Natural killer cell (primary cell): ENCODE data around the gene CNDP1. TPM values are rescaled to one million over a fixed set of nuclear protein-coding genes. Genes with fewer than 3 reads are reported as not detected.

ENCODE experiments used
- ATAC-seq, 3 donors: fragments of 150-1000 bp in 2 of 3; fragments of 200-7000 bp in 1 of 3; cut with Tn5 transposase; 1 replicate in 1 of 3; 2 replicates in 2 of 3; pipeline ENCODE4 v1.10.0; 2021; ENCODE audit warnings: mild to moderate bottlenecking in 2 of 3, moderate library complexity in 2 of 3
- DNase-seq, 2 donors: peaks; one replicate each; pipeline versions ENCODE4 v3.0.0 to v3.0.0-alpha.2; 2013 to 2021; ENCODE audit warnings: mixed read lengths in 1 of 2
- H3K27ac ChIP-seq: one replicate; pipeline ENCODE4 v1.5.1; 2013; ENCODE audit warnings: mild to moderate bottlenecking, low read length
- H3K27me3 ChIP-seq: one replicate; pipeline ENCODE4 v1.6.1; 2013; ENCODE audit warnings: low read length; ENCODE audit not compliant: control insufficient read depth, insufficient read depth
- H3K36me3 ChIP-seq: one replicate; pipeline ENCODE4 v1.6.1; 2013; ENCODE audit warnings: low read length; ENCODE audit not compliant: control insufficient read depth, insufficient read depth
- H3K4me1 ChIP-seq: one replicate; pipeline ENCODE4 v1.6.1; 2013; ENCODE audit warnings: low read length; ENCODE audit not compliant: control insufficient read depth, insufficient read depth
- H3K4me3 ChIP-seq: one replicate; pipeline ENCODE4 v1.5.1; 2013; ENCODE audit warnings: low read length
- H3K9me3 ChIP-seq: one replicate; pipeline ENCODE4 v1.6.1; 2013; ENCODE audit warnings: low read length; ENCODE audit not compliant: control insufficient read depth, insufficient read depth
- H3K27ac Mint-ChIP-seq, 2 donors: one replicate each; pipeline ENCODE4 v1.8.0; 2022; ENCODE audit warnings: mild to moderate bottlenecking in 2 of 2, mixed read lengths in 2 of 2, moderate library complexity in 1 of 2
- H3K27me3 Mint-ChIP-seq, 2 donors: one replicate each; pipeline ENCODE4 v1.8.0; 2022; ENCODE audit warnings: low read depth in 2 of 2, mixed read lengths in 2 of 2
- H3K36me3 Mint-ChIP-seq: one replicate; pipeline ENCODE4 v1.8.0; 2022; ENCODE audit warnings: mixed read lengths
- H3K4me1 Mint-ChIP-seq, 2 donors: one replicate each; pipeline ENCODE4 v1.8.0; 2022; ENCODE audit warnings: mixed read lengths in 2 of 2
- H3K4me3 Mint-ChIP-seq: one replicate; pipeline ENCODE4 v1.8.0; 2022; ENCODE audit warnings: mild to moderate bottlenecking, moderate library complexity, mixed read lengths
- H3K9me3 Mint-ChIP-seq, 2 donors: one replicate each; pipeline ENCODE4 v1.8.0; 2022; ENCODE audit warnings: mixed read lengths in 2 of 2
- WGBS: methylation state at CpG from one replicate; pipeline ENCODE4 v1.1.7; 2013; ENCODE audit warnings: missing lambda C conversion rate; ENCODE audit not compliant: insufficient coverage; 5-methylcytosine and 5-hydroxymethylcytosine counted together
- intact Hi-C: fragments of 100-400 bp; cut with micrococcal nuclease; formaldehyde crosslinking; loops from one replicate; pipeline ENCODE4 v1.14.2; 2022
- total RNA-seq, 4 donors: library from RNA; stranded (reverse); fragments of 120-200 nt in 1 of 4; gene quantifications; one replicate each; pipeline versions ENCODE4 v1.2.3 to v1.2.4, GENCODE V29; 2013 to 2022
- TF ChIP-seq, protein P1 (sequence below): fragments of 200-600 bp; IDR thresholded peaks from one replicate; pipeline ENCODE4 v1.8.0; 2022; ENCODE audit warnings: antibody characterized with exemption

CNDP1 gene
- total RNA-seq, 3 donors from 2014 or later (not counting 1 experiment from before 2014, with no cell fraction given) = 0.31 to 0.60 (median 0.57) TPM

DNA sequence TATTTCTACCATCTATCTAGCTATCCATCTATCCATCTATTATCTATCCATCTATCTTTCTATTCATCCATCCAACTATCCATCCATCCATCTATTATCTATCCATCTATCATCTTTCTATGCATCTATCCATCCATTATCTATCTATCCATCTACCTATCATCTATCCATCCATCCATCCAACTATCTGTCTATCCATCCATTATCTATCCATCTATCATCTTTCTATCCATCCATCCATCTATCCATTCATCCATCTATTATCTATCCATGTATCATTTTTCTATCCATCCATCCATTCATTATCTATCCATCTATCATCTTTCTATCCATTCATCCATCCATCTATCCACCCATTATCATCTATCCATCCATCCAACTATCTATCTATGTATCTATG, 38.8 kb downstream of the CNDP1 start:
- H3K4me1 ChIP-seq = no peaks in the 10 kb centered on the region
- H3K4me3 ChIP-seq = no peak overlapping the region
- Mint-ChIP-seq H3K27me3 (peaks cover 15 to 27% of the 10 kb centered on the region in 2 donors), H3K36me3 (no peaks in the 10 kb centered on the region), H3K4me1 (no peaks in the 10 kb centered on the region), H3K4me3 (no peak overlapping the region), H3K9me3 (no peaks in the 10 kb centered on the region), H3K27ac (no peak overlapping the region)
- no peaks in the 10 kb centered on the region for H3K9me3 ChIP-seq
- TF ChIP-seq, protein P1, sequence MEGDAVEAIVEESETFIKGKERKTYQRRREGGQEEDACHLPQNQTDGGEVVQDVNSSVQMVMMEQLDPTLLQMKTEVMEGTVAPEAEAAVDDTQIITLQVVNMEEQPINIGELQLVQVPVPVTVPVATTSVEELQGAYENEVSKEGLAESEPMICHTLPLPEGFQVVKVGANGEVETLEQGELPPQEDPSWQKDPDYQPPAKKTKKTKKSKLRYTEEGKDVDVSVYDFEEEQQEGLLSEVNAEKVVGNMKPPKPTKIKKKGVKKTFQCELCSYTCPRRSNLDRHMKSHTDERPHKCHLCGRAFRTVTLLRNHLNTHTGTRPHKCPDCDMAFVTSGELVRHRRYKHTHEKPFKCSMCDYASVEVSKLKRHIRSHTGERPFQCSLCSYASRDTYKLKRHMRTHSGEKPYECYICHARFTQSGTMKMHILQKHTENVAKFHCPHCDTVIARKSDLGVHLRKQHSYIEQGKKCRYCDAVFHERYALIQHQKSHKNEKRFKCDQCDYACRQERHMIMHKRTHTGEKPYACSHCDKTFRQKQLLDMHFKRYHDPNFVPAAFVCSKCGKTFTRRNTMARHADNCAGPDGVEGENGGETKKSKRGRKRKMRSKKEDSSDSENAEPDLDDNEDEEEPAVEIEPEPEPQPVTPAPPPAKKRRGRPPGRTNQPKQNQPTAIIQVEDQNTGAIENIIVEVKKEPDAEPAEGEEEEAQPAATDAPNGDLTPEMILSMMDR = no peak
- ATAC-seq = no peak
- intact Hi-C loops = no loop called here
- no peak overlapping the region for H3K27ac ChIP-seq
- no peaks in the 10 kb centered on the region for H3K27me3 ChIP-seq
- no peak for DNase-seq
- H3K36me3 ChIP-seq = no peaks in the 10 kb centered on the region

DNA sequence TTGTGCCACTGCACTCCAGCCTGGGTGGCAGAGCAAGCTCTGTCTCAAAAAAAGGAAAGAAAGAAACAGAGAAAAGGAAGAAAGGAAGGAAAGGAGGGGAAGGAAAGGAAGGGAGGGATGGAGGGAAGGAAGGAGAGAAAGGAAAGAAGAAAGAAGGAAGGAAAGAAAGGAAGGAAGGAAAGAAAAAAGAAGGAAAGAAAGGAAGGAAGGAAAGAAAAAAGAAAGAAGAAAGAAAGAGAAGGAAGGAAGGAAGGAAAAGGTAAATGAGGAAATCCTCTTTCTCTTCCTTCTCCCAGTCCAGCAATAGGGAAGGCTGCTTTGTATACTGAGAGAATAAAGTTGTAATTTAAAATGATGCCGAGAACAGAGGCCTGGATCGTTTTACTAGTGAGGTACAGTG, 40.6 kb downstream of the CNDP1 start:
- TF ChIP-seq, protein P1 = no peak
- Histone ChIP-seq H3K4me1 (no peaks in the 10 kb centered on the region), H3K9me3 (no peaks in the 10 kb centered on the region), H3K27ac (no peak overlapping the region), H3K36me3 (no peaks in the 10 kb centered on the region), H3K27me3 (no peaks in the 10 kb centered on the region), H3K4me3 (no peak overlapping the region)
- no peaks in the 10 kb centered on the region for H3K9me3 Mint-ChIP-seq
- no peak overlapping the region for H3K27ac Mint-ChIP-seq
- WGBS = 94% methylated on average over 2 of the region's 2 CpGs
- no peaks in the 10 kb centered on the region for H3K4me1 Mint-ChIP-seq
- H3K4me3 Mint-ChIP-seq = no peak overlapping the region
- intact Hi-C loops = no loop called here
- no peaks in the 10 kb centered on the region for H3K36me3 Mint-ChIP-seq
- DNase-seq = no peak
- H3K27me3 Mint-ChIP-seq = peaks cover under 1 to 20% of the 10 kb centered on the region in 2 donors
- no peak for ATAC-seq

GRCh38 chr18:74577019-74577418, 42.7 kb downstream of the CNDP1 start:
- 76% methylated on average over 5 of the region's 5 CpGs for WGBS
- H3K9me3 Mint-ChIP-seq = no peaks in the 10 kb centered on the region

More at GRCh38 chr18:74577019-74577418, 42.7 kb downstream of the CNDP1 start:
- Mint-ChIP-seq H3K4me3 (no peak overlapping the region), H3K27me3 (peaks cover 9 to 16% of the 10 kb centered on the region in 2 donors), H3K27ac (no peak overlapping the region), H3K4me1 (no peaks in the 10 kb centered on the region), H3K36me3 (no peaks in the 10 kb centered on the region)
- intact Hi-C loops = no loop called here
- H3K27ac ChIP-seq = no peak overlapping the region
- DNase-seq (no peak), ATAC-seq (no peak)
- no peaks in the 10 kb centered on the region for H3K4me1 ChIP-seq
- H3K4me3 ChIP-seq = no peak overlapping the region
- TF ChIP-seq, protein P1 = no peak
- no peaks in the 10 kb centered on the region for H3K36me3 ChIP-seq
- H3K9me3 ChIP-seq = no peaks in the 10 kb centered on the region
- no peaks in the 10 kb centered on the region for H3K27me3 ChIP-seq
